D721Med (cell line): ENCODE measurements around the gene SCMH1.

Experiments
- DNase-seq: peaks from one replicate; pipeline ENCODE4 v3.0.0; 2011; ENCODE audit warnings: low spot score; ENCODE audit not compliant: insufficient read length
- FAIRE-seq: peaks from 2 replicates; lab custom pipeline; 2011; peaks lifted over from hg19 to GRCh38; lab: Jason Lieb, UNC
- TF ChIP-seq, protein P1 (sequence below): IDR thresholded peaks from 2 replicates; pipeline ENCODE4 v1.5.1; 2012; ENCODE audit warnings: mild to moderate bottlenecking, control low read depth; ENCODE audit not compliant: insufficient read depth; ENCODE audit errors: missing control alignments

Gene SCMH1

DNA sequence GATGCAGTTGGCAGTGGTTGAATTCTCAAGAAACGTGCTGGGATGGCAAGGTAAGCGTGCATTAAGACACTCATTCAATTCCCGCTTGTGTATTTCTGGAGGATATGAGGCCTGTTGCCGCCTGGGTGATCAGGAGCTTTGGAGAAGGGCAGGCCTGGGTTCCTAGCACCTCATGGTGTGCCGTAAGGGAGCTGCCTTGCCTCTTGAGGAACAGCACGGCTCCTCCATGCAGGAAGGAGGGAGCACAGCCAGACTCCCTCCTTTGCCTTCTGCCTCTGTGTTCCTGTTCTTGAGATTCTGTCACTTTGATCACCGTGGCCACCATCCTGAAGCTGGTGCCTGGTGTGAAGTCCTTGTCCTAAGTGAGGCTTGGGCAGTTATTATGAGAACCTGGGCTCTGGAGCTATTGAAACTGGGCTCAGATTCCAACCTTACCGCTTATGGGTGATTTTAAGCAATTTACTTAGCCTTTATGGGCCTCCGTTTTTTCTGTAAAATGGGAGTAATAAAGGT lies 238.9 kb downstream of the SCMH1 start:
- TF ChIP-seq, protein P1, sequence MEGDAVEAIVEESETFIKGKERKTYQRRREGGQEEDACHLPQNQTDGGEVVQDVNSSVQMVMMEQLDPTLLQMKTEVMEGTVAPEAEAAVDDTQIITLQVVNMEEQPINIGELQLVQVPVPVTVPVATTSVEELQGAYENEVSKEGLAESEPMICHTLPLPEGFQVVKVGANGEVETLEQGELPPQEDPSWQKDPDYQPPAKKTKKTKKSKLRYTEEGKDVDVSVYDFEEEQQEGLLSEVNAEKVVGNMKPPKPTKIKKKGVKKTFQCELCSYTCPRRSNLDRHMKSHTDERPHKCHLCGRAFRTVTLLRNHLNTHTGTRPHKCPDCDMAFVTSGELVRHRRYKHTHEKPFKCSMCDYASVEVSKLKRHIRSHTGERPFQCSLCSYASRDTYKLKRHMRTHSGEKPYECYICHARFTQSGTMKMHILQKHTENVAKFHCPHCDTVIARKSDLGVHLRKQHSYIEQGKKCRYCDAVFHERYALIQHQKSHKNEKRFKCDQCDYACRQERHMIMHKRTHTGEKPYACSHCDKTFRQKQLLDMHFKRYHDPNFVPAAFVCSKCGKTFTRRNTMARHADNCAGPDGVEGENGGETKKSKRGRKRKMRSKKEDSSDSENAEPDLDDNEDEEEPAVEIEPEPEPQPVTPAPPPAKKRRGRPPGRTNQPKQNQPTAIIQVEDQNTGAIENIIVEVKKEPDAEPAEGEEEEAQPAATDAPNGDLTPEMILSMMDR: no peak
- DNase-seq (no peak), FAIRE-seq (no peak)

DNA sequence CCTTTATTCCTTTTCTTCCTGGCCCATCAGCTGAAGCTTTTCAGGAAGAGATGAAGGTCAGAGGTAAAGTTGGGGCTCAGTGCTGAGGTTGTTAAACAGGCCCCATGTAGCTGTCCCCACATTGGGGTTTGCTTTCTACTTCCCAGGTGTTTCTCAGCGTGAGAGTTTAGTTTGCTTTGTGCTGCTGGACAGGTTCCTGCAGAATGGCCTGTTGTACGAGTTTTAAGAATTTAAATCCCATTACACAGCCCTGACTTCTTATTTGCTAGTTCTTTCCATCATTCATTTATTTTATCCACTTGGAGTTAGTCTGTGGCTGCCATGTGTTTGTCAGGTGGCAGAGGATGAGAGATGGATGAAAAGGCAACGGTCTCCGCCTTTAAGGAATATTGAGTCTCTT lies 243.4 kb downstream of the SCMH1 start:
- FAIRE-seq: no peak
- no peak for DNase-seq
- TF ChIP-seq, protein P1: no peak

- TF ChIP-seq, protein P1: no peak
- no peak for FAIRE-seq
- no peak for DNase-seq
These were observed 245.0 kb downstream of the SCMH1 start for GRCh38 chr1:40997096-40997495.

DNA sequence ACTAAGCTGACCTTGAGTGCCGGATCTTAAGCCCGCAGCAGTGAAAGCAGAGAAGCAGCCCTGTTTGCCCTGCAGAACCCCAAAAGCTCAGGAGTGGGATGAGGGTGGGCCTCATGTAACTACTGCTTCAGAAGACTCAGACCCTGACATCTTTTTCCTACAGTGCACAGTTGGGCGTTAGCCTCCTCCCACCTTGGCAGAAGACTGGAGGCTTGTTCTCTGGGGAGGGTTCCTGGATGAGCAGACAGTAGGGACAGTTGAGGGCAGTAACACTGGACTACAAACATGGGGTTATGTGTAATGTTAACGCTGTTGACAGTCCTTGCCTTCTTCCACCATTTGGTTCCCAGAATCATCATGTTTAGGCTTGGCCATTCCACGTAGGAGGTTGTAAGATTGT lies 253.0 kb downstream of the SCMH1 start:
- FAIRE-seq: no peak

DNA sequence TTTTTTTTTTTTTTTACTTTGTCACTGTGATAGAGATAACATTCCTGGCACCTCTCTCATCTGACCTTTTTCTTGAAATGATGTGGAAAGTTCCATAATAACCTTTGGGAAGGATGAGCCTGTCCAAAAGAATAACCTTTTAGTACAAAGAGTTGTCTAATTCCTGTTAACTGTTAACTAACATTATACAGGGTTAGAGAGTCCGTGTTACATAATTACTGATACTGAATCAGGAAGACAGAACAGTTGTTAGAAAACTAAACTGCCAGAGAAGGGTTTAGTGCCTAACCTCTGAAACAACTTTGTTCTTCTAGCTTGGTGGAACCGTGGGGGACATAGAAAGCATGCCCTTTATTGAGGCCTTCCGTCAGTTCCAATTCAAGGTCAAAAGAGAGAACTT lies 253.8 kb downstream of the SCMH1 start:
- FAIRE-seq: no peak
- no peak for DNase-seq
- TF ChIP-seq, protein P1: no peak

More for the DNA sequence above, 253.0 kb downstream of the SCMH1 start:
- no peak for DNase-seq
- TF ChIP-seq, protein P1: no peak

DNA sequence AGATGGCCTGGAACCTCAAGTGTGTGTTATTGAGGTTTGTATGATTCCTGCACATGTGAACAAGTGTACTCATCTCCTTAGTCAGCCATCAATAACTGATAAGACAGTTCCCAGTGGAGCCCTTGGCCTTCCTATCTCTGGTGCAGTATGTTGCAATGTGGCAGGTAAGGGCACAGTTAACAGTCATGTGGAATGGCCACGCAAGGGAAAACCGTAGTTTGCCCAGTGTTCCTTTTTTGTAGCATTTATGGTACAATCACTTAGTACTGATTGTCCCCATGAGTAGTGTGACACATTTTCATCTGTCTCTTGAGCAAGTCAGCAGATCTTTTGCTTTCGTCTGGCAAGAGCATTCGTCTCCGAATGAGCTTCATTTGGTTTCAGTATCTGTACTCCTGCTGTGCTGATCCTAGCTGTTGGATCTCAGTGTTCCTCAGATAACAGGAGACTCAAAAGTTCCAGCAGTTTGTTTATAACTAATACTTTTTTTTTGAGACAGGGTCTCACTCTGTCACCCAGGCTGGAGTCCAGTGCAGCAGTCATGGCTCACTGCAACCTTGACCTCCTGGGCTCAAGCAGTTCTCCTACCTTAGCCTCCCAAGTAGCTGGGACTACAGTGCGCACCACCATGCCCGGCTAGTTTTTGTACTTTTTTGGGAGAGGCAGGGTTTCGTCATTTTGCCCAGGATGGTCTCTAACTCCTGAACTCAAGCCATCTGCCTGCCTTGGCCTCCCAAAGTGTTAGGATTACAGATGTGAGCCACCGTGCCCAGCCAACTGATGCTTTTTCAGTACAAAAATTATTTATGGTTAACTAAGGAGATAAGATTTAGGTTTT lies 254.4 kb downstream of the SCMH1 start:
- FAIRE-seq (no peak), DNase-seq (no peak)
- TF ChIP-seq, protein P1: no peak

DNA sequence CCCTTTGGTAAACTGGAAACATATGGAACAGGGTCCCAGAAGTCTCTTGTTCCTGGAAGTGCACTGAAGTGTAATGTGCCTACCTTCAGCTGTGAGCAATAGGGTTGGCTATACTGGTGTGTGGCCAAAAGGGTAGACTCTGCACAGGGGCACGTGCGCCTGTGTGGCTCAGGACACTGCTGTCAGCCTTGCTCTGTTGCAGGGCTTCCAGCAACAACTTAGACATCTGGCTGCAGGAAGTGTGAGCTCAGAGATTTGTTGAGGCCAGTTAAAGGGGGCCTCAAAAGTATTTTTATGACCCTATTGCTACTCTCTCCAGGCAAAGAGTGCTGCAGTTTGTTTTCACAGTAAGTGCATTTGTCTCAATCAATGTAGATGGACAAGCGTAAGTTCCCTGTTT lies 255.2 kb downstream of the SCMH1 start:
- TF ChIP-seq, protein P1: no peak
- no peak for FAIRE-seq

More for the DNA sequence above, 255.2 kb downstream of the SCMH1 start:
- no peak for DNase-seq
